Activated naive CD4-positive, alpha-beta T cell treated with anti-CD3 and anti-CD28 coated beads, Interleukin-2, amount 50 U/mL, for 24 hours (primary cell): ENCODE measurements around the gene NECTIN1.

Source experiments
- H3K27ac Mint-ChIP-seq: one replicate; pipeline ENCODE4 v1.8.0; 2021; ENCODE audit warnings: mild to moderate bottlenecking, mixed read lengths
- H3K27me3 Mint-ChIP-seq: one replicate; pipeline ENCODE4 v1.8.0; 2021; ENCODE audit warnings: mixed read lengths
- H3K36me3 Mint-ChIP-seq: one replicate; pipeline ENCODE4 v1.8.0; 2021; ENCODE audit warnings: mixed read lengths
- H3K4me1 Mint-ChIP-seq: one replicate; pipeline ENCODE4 v1.8.0; 2021; ENCODE audit warnings: mixed read lengths
- H3K4me3 Mint-ChIP-seq: one replicate; pipeline ENCODE4 v1.8.0; 2021; ENCODE audit warnings: mild to moderate bottlenecking, mixed read lengths
- H3K9me3 Mint-ChIP-seq: one replicate; pipeline ENCODE4 v1.8.0; 2021; ENCODE audit warnings: mixed read lengths

NECTIN1 gene

GRCh38 chr11:119625206-119625978, 103.6 kb downstream of the NECTIN1 start:
- H3K4me1 Mint-ChIP-seq: no peaks in the 10 kb centered on the region
- no peaks in the 10 kb centered on the region for H3K9me3 Mint-ChIP-seq
- no peaks in the 10 kb centered on the region for H3K36me3 Mint-ChIP-seq
- H3K27me3 Mint-ChIP-seq: no peaks in the 10 kb centered on the region
- no peak overlapping the region for H3K4me3 Mint-ChIP-seq
- no peak overlapping the region for H3K27ac Mint-ChIP-seq

- H3K4me1 Mint-ChIP-seq: no peaks in the 10 kb centered on the region
- no peak overlapping the region for H3K27ac Mint-ChIP-seq
- H3K9me3 Mint-ChIP-seq: no peaks in the 10 kb centered on the region
- H3K36me3 Mint-ChIP-seq: no peaks in the 10 kb centered on the region
- no peak overlapping the region for H3K4me3 Mint-ChIP-seq
- no peaks in the 10 kb centered on the region for H3K27me3 Mint-ChIP-seq
These were observed 104.4 kb downstream of the NECTIN1 start for GRCh38 chr11:119624629-119625028.

- Mint-ChIP-seq H3K27ac (no peak overlapping the region), H3K36me3 (no peaks in the 10 kb centered on the region), H3K4me3 (no peak overlapping the region), H3K27me3 (no peaks in the 10 kb centered on the region), H3K9me3 (no peaks in the 10 kb centered on the region), H3K4me1 (no peaks in the 10 kb centered on the region)
These were observed 104.8 kb downstream of the NECTIN1 start for GRCh38 chr11:119624102-119624615.

- Mint-ChIP-seq H3K27ac (no peak overlapping the region), H3K4me3 (no peak overlapping the region), H3K27me3 (no peaks in the 10 kb centered on the region), H3K36me3 (no peaks in the 10 kb centered on the region), H3K9me3 (no peaks in the 10 kb centered on the region), H3K4me1 (no peaks in the 10 kb centered on the region)
These were observed 105.3 kb downstream of the NECTIN1 start for GRCh38 chr11:119623682-119624081.

GRCh38 chr11:119622454-119623143, 106.4 kb downstream of the NECTIN1 start:
- H3K27me3 Mint-ChIP-seq: no peaks in the 10 kb centered on the region
- no peaks in the 10 kb centered on the region for H3K36me3 Mint-ChIP-seq
- H3K4me1 Mint-ChIP-seq: no peaks in the 10 kb centered on the region
- H3K27ac Mint-ChIP-seq: no peak overlapping the region
- H3K9me3 Mint-ChIP-seq: no peaks in the 10 kb centered on the region
- no peak overlapping the region for H3K4me3 Mint-ChIP-seq

GRCh38 chr11:119619665-119620064, 109.3 kb downstream of the NECTIN1 start:
- Mint-ChIP-seq H3K27ac (no peak overlapping the region), H3K4me1 (no peaks in the 10 kb centered on the region), H3K9me3 (no peaks in the 10 kb centered on the region), H3K4me3 (no peak overlapping the region), H3K27me3 (no peaks in the 10 kb centered on the region), H3K36me3 (no peaks in the 10 kb centered on the region)

- no peak overlapping the region for H3K4me3 Mint-ChIP-seq
- H3K27me3 Mint-ChIP-seq: no peaks in the 10 kb centered on the region
- H3K27ac Mint-ChIP-seq: peak overlapping the region; percentile 8
- H3K36me3 Mint-ChIP-seq: no peaks in the 10 kb centered on the region
- H3K9me3 Mint-ChIP-seq: no peaks in the 10 kb centered on the region
- no peaks in the 10 kb centered on the region for H3K4me1 Mint-ChIP-seq
These were observed 110.6 kb downstream of the NECTIN1 start for GRCh38 chr11:119618208-119618909.

GRCh38 chr11:119617340-119617713, 111.7 kb downstream of the NECTIN1 start:
- Mint-ChIP-seq H3K4me3 (no peak overlapping the region), H3K4me1 (no peaks in the 10 kb centered on the region), H3K36me3 (no peaks in the 10 kb centered on the region), H3K9me3 (no peaks in the 10 kb centered on the region), H3K27ac (no peak overlapping the region), H3K27me3 (no peaks in the 10 kb centered on the region)

- Mint-ChIP-seq H3K9me3 (no peaks in the 10 kb centered on the region), H3K4me1 (no peaks in the 10 kb centered on the region), H3K27ac (no peak overlapping the region), H3K27me3 (no peaks in the 10 kb centered on the region), H3K36me3 (no peaks in the 10 kb centered on the region), H3K4me3 (no peak overlapping the region)
These were observed 112.2 kb downstream of the NECTIN1 start for GRCh38 chr11:119616586-119617339.

GRCh38 chr11:119615882-119616196, 113.2 kb downstream of the NECTIN1 start:
- Mint-ChIP-seq H3K4me3 (no peak overlapping the region), H3K9me3 (no peaks in the 10 kb centered on the region), H3K4me1 (no peaks in the 10 kb centered on the region), H3K27me3 (no peaks in the 10 kb centered on the region), H3K36me3 (no peaks in the 10 kb centered on the region), H3K27ac (no peak overlapping the region)

- Mint-ChIP-seq H3K4me3 (no peak overlapping the region), H3K4me1 (no peaks in the 10 kb centered on the region), H3K9me3 (no peaks in the 10 kb centered on the region), H3K36me3 (no peaks in the 10 kb centered on the region), H3K27me3 (no peaks in the 10 kb centered on the region), H3K27ac (no peak overlapping the region)
These were observed 113.8 kb downstream of the NECTIN1 start for GRCh38 chr11:119615003-119615881.

GRCh38 chr11:119614222-119615002, 114.6 kb downstream of the NECTIN1 start:
- no peaks in the 10 kb centered on the region for H3K4me1 Mint-ChIP-seq
- no peaks in the 10 kb centered on the region for H3K9me3 Mint-ChIP-seq
- no peaks in the 10 kb centered on the region for H3K27me3 Mint-ChIP-seq
- H3K36me3 Mint-ChIP-seq: no peaks in the 10 kb centered on the region
- no peak overlapping the region for H3K27ac Mint-ChIP-seq
- H3K4me3 Mint-ChIP-seq: no peak overlapping the region

GRCh38 chr11:119612814-119613213, 116.2 kb downstream of the NECTIN1 start:
- Mint-ChIP-seq H3K4me1 (no peaks in the 10 kb centered on the region), H3K27me3 (no peaks in the 10 kb centered on the region), H3K27ac (no peak overlapping the region), H3K9me3 (no peaks in the 10 kb centered on the region), H3K36me3 (no peaks in the 10 kb centered on the region), H3K4me3 (no peak overlapping the region)

- Mint-ChIP-seq H3K27ac (no peak overlapping the region), H3K4me1 (no peaks in the 10 kb centered on the region), H3K27me3 (peaks cover 4% of the 10 kb centered on the region), H3K36me3 (no peaks in the 10 kb centered on the region), H3K4me3 (no peak overlapping the region), H3K9me3 (no peaks in the 10 kb centered on the region)
These were observed 118.1 kb downstream of the NECTIN1 start for GRCh38 chr11:119610836-119611426.
